ENCODE data around the gene PICALM.

The PICALM gene

DNA sequence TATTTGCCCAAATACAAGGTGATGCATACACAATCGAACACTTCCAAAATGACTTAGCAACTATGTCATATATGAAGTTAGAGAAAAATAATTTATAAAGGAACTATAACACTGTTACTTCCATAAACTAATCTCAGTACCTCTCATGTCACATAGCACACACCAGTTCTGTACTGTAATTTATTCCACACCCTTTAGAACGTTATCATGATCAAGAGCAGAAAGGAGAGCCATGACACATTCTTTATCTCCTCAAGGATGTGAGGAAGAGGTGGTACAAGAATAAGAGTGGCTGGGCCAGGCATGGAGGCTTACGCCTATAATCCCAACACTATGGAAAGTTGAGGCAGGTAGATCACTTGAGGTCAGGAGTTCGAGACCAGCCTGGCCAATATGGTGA, 31.1 kb downstream of the PICALM start:
- TF ChIP-seq, protein P1, sequence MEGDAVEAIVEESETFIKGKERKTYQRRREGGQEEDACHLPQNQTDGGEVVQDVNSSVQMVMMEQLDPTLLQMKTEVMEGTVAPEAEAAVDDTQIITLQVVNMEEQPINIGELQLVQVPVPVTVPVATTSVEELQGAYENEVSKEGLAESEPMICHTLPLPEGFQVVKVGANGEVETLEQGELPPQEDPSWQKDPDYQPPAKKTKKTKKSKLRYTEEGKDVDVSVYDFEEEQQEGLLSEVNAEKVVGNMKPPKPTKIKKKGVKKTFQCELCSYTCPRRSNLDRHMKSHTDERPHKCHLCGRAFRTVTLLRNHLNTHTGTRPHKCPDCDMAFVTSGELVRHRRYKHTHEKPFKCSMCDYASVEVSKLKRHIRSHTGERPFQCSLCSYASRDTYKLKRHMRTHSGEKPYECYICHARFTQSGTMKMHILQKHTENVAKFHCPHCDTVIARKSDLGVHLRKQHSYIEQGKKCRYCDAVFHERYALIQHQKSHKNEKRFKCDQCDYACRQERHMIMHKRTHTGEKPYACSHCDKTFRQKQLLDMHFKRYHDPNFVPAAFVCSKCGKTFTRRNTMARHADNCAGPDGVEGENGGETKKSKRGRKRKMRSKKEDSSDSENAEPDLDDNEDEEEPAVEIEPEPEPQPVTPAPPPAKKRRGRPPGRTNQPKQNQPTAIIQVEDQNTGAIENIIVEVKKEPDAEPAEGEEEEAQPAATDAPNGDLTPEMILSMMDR (IDR thresholded peaks at IDR 0.05; ENCODE audit: low read depth, low read length), result no peak
- no peak for DNase-seq
- no peaks in the 10 kb centered on the region for H3K9me3 ChIP-seq
- no peak overlapping the region for H3K4me3 ChIP-seq (ENCODE audit: low read depth, low read length)
- peaks cover 6% of the 10 kb centered on the region; the same call in 1 of the 2 replicates for H3K4me1 ChIP-seq
- no peaks in the 10 kb centered on the region for H3K36me3 ChIP-seq
- no peaks in the 10 kb centered on the region for H3K27me3 ChIP-seq

DNA sequence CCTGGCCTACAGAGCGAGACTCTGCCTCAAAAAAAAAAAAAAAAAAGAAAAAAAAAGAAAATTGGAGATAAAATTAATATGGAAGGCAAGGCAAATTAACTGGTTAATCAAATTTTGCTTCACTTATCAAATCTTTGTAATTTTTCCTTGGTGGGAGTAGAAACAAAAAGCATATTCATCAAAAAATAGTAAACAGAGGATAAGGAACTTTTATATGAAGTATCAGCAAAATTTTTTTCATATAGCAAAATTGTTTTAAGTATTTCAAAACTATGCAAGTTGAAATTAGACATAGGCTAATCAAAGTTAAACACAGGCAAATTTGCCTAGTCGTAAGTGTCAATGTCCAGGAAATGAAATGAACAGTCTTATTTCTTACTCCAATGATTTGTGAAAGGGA, 33.0 kb downstream of the PICALM start:
- H3K27me3 ChIP-seq, result no peaks in the 10 kb centered on the region
- H3K36me3 ChIP-seq, result no peaks in the 10 kb centered on the region; the same call in 1 of the 2 replicates
- TF ChIP-seq, protein P1 (IDR thresholded peaks at IDR 0.05; ENCODE audit: low read depth, low read length), result no peak
- DNase-seq, result no peak
- H3K4me1 ChIP-seq, result peaks cover 9% of the 10 kb centered on the region; the same call in 1 of the 2 replicates
- H3K9me3 ChIP-seq, result no peaks in the 10 kb centered on the region
- no peak overlapping the region for H3K4me3 ChIP-seq (ENCODE audit: low read depth, low read length)

DNA sequence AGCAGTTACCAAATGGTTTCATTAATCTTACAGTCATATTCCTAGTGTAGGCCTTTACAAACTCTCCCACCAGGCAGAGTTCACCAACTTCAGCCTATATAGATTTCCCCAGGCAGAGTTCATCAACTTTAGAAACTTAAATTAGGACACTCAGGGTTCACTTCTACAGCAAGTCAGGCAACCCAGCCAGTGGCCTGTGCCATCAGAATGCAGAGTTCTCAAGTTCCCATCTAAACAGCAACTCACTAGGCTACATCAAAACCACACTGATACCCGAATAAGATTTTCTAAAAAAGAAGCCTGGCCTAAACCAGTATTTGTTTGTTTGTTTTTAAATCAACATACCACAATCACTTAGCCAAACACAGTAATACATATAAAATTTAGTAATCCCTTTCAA, 33.7 kb downstream of the PICALM start:
- Histone ChIP-seq H3K36me3 (no peaks in the 10 kb centered on the region; the same call in 1 of the 2 replicates), H3K9me3 (no peaks in the 10 kb centered on the region), H3K4me1 (peaks cover 9% of the 10 kb centered on the region; the same call in 1 of the 2 replicates), H3K4me3 (ENCODE audit: low read depth, low read length) (no peak overlapping the region), H3K27me3 (no peaks in the 10 kb centered on the region)
- no peak for DNase-seq
- TF ChIP-seq, protein P1 (IDR thresholded peaks at IDR 0.05; ENCODE audit: low read depth, low read length), result no peak

DNA sequence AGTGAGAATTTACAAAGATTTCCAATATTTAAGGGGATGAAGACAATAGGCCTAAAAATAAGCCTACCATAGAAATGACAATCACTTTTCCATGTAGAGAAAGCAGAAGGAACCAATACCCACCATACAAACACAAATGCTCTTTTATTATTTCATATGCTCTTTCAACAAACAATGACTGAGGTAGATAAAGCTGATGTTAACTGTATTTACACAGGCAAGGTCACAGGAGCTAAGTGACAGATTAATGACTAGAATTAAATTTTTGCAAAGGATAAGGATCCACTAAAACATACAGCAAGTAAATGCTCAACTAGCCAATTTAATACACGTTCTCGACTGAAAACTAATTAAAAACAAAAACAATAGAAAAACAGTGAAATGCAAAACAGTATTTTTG, 34.2 kb downstream of the PICALM start:
- TF ChIP-seq, protein P1 (IDR thresholded peaks at IDR 0.05; ENCODE audit: low read depth, low read length), result no peak
- no peaks in the 10 kb centered on the region for H3K27me3 ChIP-seq
- peaks cover 9% of the 10 kb centered on the region; the same call in 1 of the 2 replicates for H3K4me1 ChIP-seq
- no peaks in the 10 kb centered on the region; the same call in 1 of the 2 replicates for H3K36me3 ChIP-seq
- no peaks in the 10 kb centered on the region for H3K9me3 ChIP-seq
- H3K4me3 ChIP-seq (ENCODE audit: low read depth, low read length), result no peak overlapping the region
- no peak for DNase-seq

DNA sequence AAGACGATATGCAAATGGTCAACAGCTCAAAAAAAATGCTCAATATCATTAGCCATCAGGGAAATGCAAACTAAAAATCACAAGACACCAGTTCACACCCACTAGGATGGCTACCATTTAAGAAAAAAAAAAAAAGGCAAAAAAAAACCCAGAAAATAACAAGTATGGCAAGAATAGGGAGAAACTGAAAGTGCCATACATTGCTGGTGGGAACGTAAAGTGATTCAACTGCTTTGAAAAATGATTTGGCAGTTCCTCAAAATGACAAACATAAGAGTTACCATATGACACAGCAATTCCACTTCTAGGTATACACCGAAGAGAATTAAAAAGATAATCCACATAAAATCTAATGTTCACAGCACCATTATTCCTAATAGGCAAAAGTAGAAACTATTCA, 47.5 kb downstream of the PICALM start:
- DNase-seq, result no peak
- Histone ChIP-seq H3K27me3 (no peaks in the 10 kb centered on the region), H3K36me3 (peaks cover 18% of the 10 kb centered on the region), H3K9me3 (no peaks in the 10 kb centered on the region), H3K4me3 (ENCODE audit: low read depth, low read length) (no peak overlapping the region), H3K4me1 (no peaks in the 10 kb centered on the region)
- TF ChIP-seq, protein P1 (IDR thresholded peaks at IDR 0.05; ENCODE audit: low read depth, low read length), result no peak

DNA sequence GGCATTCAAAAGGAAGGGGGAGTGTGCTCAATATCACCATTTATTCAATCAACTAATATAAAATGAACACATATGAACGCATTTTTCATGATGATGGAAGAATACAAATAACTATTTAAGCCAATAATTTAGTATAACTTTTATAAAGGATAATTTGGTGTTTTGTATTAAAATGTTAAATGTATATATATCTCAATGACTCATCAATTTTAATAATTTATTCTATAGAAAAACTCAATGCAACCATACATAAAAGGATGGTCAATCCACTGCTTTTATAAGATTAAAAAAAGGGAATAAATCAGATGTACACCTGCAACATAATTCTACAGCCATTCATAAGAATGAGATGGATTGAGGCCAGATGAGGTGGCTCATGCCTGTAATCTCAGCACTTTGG, 50.6 kb downstream of the PICALM start:
- Histone ChIP-seq H3K27me3 (no peaks in the 10 kb centered on the region), H3K36me3 (peaks cover 14% of the 10 kb centered on the region; the same call in 1 of the 2 replicates), H3K9me3 (no peaks in the 10 kb centered on the region), H3K4me3 (ENCODE audit: low read depth, low read length) (no peak overlapping the region), H3K4me1 (peaks cover 5% of the 10 kb centered on the region)
- no peak for DNase-seq
- TF ChIP-seq, protein P1 (IDR thresholded peaks at IDR 0.05; ENCODE audit: low read depth, low read length), result no peak

Measured in BE2C (cell line).